ENCODE results near the gene BACH2. TPM values are rescaled to one million over a fixed set of nuclear protein-coding genes. Genes with fewer than 3 reads are reported as not detected.

Gene BACH2
- polyA plus RNA-seq, 2 of the 4 experiments (the other 2 are of a cell fraction), result 0.01 to 0.36 TPM

DNA sequence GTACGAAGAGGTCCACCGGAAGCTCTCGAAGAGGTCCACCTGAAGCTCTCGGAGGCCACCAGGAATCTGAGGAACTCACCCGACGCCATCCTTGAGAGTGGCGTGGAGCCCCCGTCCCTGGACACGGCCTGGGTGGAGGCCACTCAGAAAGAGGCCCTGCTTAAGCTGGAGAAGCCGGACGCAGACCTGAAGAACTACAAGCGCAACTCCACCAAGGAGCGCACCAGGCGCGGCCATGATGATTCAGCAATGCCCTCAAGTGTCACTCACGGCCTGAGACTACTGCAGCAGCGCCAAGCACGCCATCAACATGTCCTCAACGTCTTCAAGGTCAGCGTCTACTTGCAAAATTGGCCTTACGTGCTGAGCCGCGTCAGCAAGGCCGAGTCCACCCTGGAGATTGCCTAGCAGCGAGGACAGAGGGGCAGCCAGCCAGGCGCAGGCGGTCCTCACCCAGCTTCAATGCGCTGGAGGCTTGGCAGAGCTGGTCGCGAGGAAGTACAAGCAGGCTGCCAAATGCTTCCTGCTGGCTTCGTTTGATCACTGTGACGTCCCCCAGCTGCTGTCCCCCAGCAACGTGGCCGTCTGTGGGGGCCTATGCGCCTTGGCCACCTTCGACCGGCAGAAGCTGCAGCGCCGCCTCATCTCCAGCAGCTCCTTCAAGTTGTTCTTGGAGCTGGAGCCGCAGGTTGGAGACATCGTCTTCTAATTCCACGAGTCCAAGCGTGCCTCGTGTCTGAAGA lies 410.1 kb downstream of the BACH2 start:
- FAIRE-seq, result no peak
- Histone ChIP-seq H3K4me2 (no peak overlapping the region), H3K4me1 (no peaks in the 10 kb centered on the region), H3K27ac (no peak overlapping the region), H3K9me3 (no peaks in the 10 kb centered on the region), H3K4me3 (no peak overlapping the region)
- no peak for ATAC-seq
- WGBS (ENCODE audit: missing lambda C conversion rate), result 89% methylated on average over 23 of the region's 44 CpGs
- POLR2A ChIA-PET, result no interaction called here
- DNase-seq (ENCODE audit: low read depth in 1 of 2, low spot score in 1 of 2), result no peak
- TF ChIP-seq MAFK (IDR thresholded peaks at IDR 0.05; ENCODE audit: partially characterized antibody), result no peak
- no peak for TF ChIP-seq SREBF2 (IDR thresholded peaks at IDR 0.05)
- no peak for TF ChIP-seq RARB (CRISPR knock-in tag; IDR thresholded peaks at IDR 0.05)
- CTCF ChIA-PET, result no interaction called here

Small RNA genes within 50 kb of the gene (small RNA-seq; reads per million reads assigned to genes)
- gene MIR4464, result 0 reads per million in 6 experiments
- 0 reads per million in 6 experiments for gene RF00019
- 0 reads per million in 6 experiments for gene RN7SKP110
